DMS53 treated with DMSO at 0.1 percent for 48 hours (cell line): ENCODE results near the gene MRPS12.
A peak's percentile ranks its signal among the peaks of the same experiment; 100 is the strongest.
"Not testable (repeated sequence)": the region's sequence is repeated elsewhere in the genome, so short reads cannot be mapped to it uniquely, and the experiment has no call there.

ENCODE experiments used
- DNase-seq: peaks from one replicate; lab custom pipeline; 2025; ENCODE audit not compliant: unreplicated experiment; lab: John Stamatoyannopoulos, UW

Gene MRPS12

DNA sequence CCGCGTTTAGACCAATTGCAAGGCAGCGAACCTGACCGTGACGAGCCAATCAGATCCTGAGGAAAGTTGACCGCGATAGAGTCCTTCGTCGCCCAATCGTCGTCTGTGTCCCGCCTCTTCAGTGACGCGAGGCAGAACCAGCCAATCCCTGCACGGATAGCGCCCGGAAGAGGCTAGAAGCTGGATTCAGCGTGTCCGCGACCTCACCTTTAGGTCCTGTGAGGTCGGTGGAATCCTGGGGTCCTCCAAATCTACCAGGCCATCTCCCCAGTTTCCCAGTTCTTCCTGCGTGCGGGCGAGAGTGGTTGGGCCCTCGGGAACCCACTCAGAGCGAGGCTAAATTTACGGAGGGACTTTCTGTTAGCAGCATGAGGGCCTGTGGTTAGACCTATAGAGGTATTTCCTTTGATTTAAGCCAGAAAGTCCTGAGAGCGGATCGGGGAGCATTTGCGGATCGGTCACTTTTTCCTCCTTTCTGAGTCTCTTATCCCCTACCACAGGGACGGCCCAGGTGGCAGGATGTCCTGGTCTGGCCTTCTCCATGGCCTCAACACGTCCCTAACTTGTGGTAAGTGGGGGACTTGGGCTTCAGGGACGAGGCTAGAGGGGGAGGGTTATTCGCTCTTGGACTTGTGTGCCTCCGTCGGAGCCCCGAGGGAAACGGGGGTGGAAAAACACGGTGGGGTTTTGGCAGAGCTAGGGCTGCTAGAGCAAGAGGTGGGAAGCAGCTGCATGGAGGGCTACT is at the start of gene MRPS12:
Gene MRPS12 (plus strand): TSS at position 169 of the 745 bp plus-strand sequence. CDS start 351 bp downstream, at position 520.
- peak; percentile 100 for DNase-seq

DNA sequence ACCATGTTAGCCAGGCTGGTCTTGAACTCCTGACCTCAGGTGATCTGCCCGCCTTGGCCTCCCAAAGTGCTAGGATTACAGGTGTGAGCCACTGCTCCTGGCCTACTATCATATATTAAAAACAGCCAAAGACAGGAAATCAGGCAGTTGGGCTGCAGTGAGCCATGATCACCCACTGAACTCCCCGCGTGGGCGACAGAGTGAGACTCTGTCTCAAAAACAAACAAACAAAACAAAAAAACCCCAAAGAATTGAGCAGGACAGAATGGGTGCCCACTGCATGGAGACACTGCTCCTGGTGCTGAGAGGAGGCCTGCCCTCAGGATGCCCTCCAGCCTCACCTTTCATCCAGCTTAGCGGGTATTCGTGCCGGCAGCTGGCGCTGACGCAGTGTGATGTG is 47.5 kb upstream of the MRPS12 start:
- no peak for DNase-seq

GRCh38 chr19:38884691-38885090 is 46.1 kb upstream of the MRPS12 start:
- DNase-seq: not testable (repeated sequence)

- DNase-seq: no peak
Observed at GRCh38 chr19:38888876-38889275, 41.9 kb upstream of the MRPS12 start.

DNA sequence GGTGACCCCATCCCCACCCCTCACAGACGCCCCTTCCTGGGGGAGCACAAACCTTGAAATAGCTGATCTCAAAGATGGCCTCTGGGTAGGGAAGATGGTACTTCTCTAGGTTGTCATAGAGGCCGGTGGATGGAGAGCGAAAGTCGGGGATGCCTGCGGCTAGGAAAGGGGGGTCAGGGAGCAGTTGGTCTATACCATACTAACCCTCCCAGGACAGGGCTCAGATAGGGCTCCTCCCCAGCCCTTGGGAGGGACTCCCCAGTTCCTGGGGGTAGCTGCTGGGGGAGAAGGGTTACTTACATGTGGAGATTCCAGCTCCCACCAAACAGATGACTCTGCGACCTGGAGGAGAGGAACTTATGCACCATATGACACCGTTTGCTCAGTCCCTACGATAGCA is 40.9 kb upstream of the MRPS12 start:
- no peak for DNase-seq

- no peak for DNase-seq
Observed at GRCh38 chr19:38890686-38891085, 40.1 kb upstream of the MRPS12 start.

DNA sequence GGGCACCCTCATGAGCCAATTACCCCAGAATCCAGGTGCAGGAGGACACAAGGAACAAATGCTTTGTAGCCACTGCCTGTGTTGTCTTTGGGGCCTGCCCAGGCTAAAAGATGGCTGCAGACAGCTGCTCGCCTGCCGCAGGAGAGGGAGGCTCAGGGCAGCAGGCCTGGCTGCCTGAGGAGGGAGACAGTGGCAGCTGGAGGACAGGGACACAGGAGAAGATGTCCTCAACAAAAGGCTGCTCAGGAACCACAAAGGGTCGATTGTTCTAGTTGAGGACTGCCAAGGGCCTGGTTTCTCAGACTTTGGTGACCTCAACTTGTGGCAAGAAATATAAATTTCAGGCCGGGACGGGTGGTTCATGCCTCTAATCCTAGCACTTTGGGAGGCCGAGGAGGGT is 39.0 kb upstream of the MRPS12 start:
- DNase-seq: no peak

DNA sequence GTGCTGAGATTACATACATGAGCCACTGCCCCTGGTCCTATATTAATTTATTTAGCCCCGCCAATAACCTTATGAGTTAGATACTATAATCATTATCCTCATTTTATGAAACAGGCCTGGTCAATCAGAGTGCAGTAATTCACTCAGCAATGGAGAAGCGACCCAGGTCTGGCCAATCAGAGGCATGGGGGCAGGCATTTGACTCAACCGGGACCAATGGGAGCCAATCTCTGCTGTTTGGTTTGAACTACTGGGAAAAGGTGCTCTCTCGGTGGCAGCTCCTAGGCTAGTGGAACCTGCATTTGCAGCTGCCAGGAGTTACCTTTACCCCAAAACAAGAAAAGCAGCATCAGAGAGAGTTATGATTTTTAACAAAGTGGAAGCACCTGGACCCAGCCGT is 37.9 kb upstream of the MRPS12 start:
- DNase-seq: no peak

GRCh38 chr19:38893341-38893771 is 37.4 kb upstream of the MRPS12 start:
- no peak for DNase-seq

GRCh38 chr19:38894968-38895367 is 35.8 kb upstream of the MRPS12 start:
- DNase-seq: no peak

GRCh38 chr19:38898788-38899446 is 31.8 kb upstream of the MRPS12 start:
- DNase-seq: no peak

- peak; percentile 100 for DNase-seq
Observed at GRCh38 chr19:38899447-38900201, 31.1 kb upstream of the MRPS12 start, which contains the start of the genes NFKBIB and SIRT2. Gene NFKBIB (plus strand): TSS chr19:38899969. CDS start chr19:38900033, 64 bp downstream. Gene SIRT2 (minus strand): TSS chr19:38899618. CDS start chr19:38899521, 97 bp downstream.

GRCh38 chr19:38900202-38900629 is 30.5 kb upstream of the MRPS12 start:
- peak; percentile 56 for DNase-seq

DNA sequence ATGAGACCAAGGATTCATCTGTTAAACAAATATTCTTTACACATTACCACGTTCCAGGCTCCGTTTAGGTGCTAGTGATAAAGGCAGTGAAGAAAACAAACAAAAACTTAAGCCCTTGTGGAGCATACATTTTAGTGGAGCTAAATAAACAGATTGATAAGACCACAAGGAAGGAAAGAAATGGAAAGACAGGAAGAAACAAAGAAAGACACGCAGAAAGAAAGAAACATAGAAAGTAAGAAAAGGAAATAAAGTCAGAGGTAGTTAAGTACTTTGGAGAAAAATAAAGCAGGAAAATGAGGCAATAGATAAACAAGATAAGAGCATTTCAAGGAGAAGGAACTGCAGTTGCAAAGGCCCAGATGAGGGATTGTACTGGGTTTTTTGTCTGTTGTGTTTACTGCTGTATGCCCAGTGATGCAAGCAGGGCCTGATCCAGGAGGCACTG is 30.0 kb upstream of the MRPS12 start:
- DNase-seq: no peak

- no peak for DNase-seq
Observed at GRCh38 chr19:38901683-38902082, 29.1 kb upstream of the MRPS12 start.

- DNase-seq: no peak
Observed at GRCh38 chr19:38904581-38905539, 25.9 kb upstream of the MRPS12 start.

DNA sequence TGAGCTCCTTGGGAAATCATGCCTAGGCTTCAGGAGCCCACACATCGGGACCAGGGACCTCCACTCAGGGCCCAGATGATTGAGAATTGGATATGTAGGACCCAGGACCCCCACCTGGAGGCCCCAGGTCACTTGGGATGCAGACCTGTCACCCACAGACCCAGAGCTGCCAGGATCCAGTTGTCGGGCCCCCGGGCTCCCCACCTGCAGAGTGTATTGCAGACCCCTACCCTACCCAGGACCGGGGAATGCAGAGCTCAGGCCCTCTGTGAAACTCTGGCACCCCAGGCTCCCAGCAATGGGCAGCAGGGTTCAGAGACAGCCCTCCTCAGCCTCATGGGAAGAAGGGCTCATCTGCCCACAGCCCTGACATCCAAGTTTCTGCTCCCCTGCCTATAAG is 25.1 kb upstream of the MRPS12 start:
- no peak for DNase-seq

- no peak for DNase-seq
Observed at GRCh38 chr19:38907227-38907626, 23.5 kb upstream of the MRPS12 start.

- no peak for DNase-seq
Observed at GRCh38 chr19:38907670-38908069, 23.1 kb upstream of the MRPS12 start.

DNA sequence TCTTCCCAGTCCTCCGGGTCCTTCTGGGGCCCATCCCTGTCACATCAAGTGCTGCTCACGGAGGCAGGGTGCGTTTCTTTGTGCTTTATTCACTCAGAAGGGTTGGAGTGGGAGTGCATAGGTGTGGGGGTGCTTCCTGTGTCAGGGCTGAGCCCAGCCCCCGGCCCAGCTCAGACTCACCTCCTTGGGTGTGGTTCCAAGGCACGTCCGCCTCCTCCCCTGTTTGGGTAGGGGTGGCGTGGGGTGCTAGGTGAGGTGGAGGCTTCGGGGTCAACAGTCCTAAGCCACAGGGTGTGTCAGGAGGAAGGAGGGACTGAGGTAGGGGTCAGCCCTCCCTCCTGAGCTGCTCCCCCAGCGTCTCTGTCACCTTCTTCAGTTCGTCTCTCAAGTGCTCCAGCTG is 21.8 kb upstream of the MRPS12 start:
- no peak for DNase-seq
